Measurements from ENCODE around the gene RNF217. TPM values are rescaled to one million over a fixed set of nuclear protein-coding genes. Genes with fewer than 3 reads are reported as not detected.

The RNF217 gene
- total and polyA plus RNA-seq, 2 donors from 2014 or later: 3.1 to 18.7 TPM

DNA sequence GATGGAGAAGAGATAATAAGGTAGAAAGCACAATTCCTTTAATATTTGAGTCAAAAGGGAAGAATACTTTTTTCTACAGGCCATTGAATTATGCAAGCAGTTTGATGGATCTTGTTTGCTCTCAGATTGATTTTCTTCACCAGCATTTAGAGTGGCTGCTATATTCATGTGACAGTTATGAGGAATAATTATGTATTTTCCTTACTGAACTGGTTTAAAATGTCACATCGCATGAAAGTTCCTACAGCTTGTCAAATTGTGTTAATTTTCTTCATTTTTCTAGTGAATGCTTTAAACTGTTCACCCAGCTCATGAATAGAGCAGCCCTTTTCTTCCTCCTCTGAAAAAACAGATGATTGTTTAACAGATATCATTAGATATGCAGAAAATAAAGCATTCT lies 153.9 kb downstream of the RNF217 start:
- no peaks in the 10 kb centered on the region for H3K36me3 ChIP-seq (ENCODE audit: control insufficient read depth in 2 of 3, insufficient read depth in 3 of 3, low read length in 3 of 3)
- no peak overlapping the region for H3K9ac ChIP-seq (ENCODE audit: low read length in 3 of 3)
- TF ChIP-seq, protein P1, sequence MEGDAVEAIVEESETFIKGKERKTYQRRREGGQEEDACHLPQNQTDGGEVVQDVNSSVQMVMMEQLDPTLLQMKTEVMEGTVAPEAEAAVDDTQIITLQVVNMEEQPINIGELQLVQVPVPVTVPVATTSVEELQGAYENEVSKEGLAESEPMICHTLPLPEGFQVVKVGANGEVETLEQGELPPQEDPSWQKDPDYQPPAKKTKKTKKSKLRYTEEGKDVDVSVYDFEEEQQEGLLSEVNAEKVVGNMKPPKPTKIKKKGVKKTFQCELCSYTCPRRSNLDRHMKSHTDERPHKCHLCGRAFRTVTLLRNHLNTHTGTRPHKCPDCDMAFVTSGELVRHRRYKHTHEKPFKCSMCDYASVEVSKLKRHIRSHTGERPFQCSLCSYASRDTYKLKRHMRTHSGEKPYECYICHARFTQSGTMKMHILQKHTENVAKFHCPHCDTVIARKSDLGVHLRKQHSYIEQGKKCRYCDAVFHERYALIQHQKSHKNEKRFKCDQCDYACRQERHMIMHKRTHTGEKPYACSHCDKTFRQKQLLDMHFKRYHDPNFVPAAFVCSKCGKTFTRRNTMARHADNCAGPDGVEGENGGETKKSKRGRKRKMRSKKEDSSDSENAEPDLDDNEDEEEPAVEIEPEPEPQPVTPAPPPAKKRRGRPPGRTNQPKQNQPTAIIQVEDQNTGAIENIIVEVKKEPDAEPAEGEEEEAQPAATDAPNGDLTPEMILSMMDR (IDR thresholded peaks at IDR 0.05; ENCODE audit: borderline replicate concordance, extremely low read depth, insufficient read depth): no peak
- intact Hi-C loops (cut with DNase I): no loop called here
- peaks cover 0 to 5% (median 0%) of the 10 kb centered on the region in 3 donors for H3K9me3 ChIP-seq (ENCODE audit: control insufficient read depth in 2 of 3, insufficient read depth in 1 of 3, low read length in 3 of 3)
- H3K27ac ChIP-seq (ENCODE audit: low read depth in 2 of 2, low read length in 2 of 2): no peak overlapping the region
- DNase-seq (no peak), FAIRE-seq (no peak)
- no peaks in the 10 kb centered on the region for H3K27me3 ChIP-seq (ENCODE audit: control insufficient read depth, insufficient read depth, low read length)
- H3K4me3 ChIP-seq (ENCODE audit: low read length in 3 of 3): no peak overlapping the region
- no peaks in the 10 kb centered on the region for H3K4me1 ChIP-seq (ENCODE audit: control insufficient read depth in 2 of 3, insufficient read depth in 2 of 3, low read depth in 1 of 3, low read length in 3 of 3)

DNA sequence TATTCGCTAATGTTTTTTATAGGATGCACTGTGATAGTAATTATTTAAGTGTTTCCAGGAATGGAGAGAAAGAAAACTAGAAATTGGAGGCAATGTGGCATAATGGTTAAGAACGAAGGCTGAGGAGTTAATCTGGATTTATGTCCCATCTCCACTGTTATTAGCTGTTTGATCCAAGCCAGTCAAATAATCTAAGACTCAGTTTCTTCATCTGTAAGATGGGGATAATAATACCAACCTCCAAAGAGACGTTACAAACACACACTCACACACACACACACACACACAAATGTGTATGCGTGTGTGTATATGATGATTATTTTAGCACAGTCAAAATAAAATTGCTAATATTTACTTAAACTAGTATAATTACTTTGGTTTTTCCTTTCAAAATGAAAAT lies 154.5 kb downstream of the RNF217 start:
- TF ChIP-seq, protein P1 (IDR thresholded peaks at IDR 0.05; ENCODE audit: borderline replicate concordance, extremely low read depth, insufficient read depth): no peak
- DNase-seq: no peak
- no peak overlapping the region for H3K4me3 ChIP-seq (ENCODE audit: low read length in 3 of 3)
- no peaks in the 10 kb centered on the region for H3K9me3 ChIP-seq (ENCODE audit: control insufficient read depth in 2 of 3, insufficient read depth in 1 of 3, low read length in 3 of 3)
- no peak overlapping the region for H3K9ac ChIP-seq (ENCODE audit: low read length in 3 of 3)
- no peaks in the 10 kb centered on the region for H3K27me3 ChIP-seq (ENCODE audit: control insufficient read depth, insufficient read depth, low read length)
- intact Hi-C loops (cut with DNase I): no loop called here
- H3K4me1 ChIP-seq (ENCODE audit: control insufficient read depth in 2 of 3, insufficient read depth in 2 of 3, low read depth in 1 of 3, low read length in 3 of 3): no peaks in the 10 kb centered on the region
- H3K36me3 ChIP-seq (ENCODE audit: control insufficient read depth in 2 of 3, insufficient read depth in 3 of 3, low read length in 3 of 3): no peaks in the 10 kb centered on the region
- no peak overlapping the region for H3K27ac ChIP-seq (ENCODE audit: low read depth in 2 of 2, low read length in 2 of 2)
- FAIRE-seq: no peak

DNA sequence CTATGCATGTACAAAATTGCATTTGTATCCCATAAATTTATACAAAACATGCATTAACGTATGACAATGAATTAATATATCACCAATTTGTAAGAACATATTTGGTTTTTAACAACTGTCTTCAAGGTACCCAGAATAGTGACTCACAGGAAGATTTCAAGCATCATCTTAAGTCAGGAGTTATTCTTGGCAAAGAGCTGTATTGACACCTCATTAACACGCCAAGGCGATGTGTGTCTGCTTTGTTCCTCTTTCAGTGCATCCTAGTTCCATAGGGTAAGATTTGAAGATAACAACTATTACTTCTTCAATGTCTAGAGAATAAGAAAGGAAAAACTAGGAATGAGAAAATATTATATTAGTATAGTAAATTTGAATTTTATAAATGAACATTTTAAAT lies 155.6 kb downstream of the RNF217 start:
- no peaks in the 10 kb centered on the region for H3K36me3 ChIP-seq (ENCODE audit: control insufficient read depth in 2 of 3, insufficient read depth in 3 of 3, low read length in 3 of 3)
- H3K4me3 ChIP-seq (ENCODE audit: low read length in 3 of 3): no peak overlapping the region
- intact Hi-C loops (cut with DNase I): no loop called here
- FAIRE-seq (peak; percentile 27), DNase-seq (no peak)
- TF ChIP-seq, protein P1 (IDR thresholded peaks at IDR 0.05; ENCODE audit: borderline replicate concordance, extremely low read depth, insufficient read depth): no peak
- no peaks in the 10 kb centered on the region for H3K27me3 ChIP-seq (ENCODE audit: control insufficient read depth, insufficient read depth, low read length)
- H3K9me3 ChIP-seq (ENCODE audit: control insufficient read depth in 2 of 3, insufficient read depth in 1 of 3, low read length in 3 of 3): no peaks in the 10 kb centered on the region
- H3K9ac ChIP-seq (ENCODE audit: low read length in 3 of 3): no peak overlapping the region
- H3K4me1 ChIP-seq (ENCODE audit: control insufficient read depth in 2 of 3, insufficient read depth in 2 of 3, low read depth in 1 of 3, low read length in 3 of 3): no peaks in the 10 kb centered on the region
- H3K27ac ChIP-seq (ENCODE audit: low read depth in 2 of 2, low read length in 2 of 2): no peak overlapping the region

DNA sequence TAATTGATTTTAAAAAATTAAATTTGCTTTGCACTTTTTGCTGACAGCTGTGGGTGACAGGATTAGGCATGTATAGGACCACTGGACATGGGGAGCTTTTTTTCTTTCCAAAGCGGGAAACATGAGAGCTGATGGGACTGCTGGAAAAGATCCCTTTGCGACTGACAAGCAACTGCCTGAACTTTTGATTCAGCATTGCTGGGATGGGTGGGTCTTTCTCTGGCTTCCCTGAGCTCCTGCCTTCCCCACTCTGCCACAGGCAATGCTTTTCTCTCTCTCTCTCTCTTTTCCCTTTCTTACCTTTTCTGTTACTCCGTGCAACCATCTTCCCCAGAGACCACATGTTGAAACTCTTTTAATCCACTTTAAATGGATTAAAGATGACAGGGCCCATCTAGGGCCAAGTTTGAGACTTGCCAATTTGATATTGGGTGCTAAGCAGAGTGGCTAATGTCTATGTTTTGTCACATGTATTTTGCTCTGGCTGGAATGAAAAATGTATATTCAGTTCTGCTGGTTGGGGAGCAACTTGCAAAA lies 157.9 kb downstream of the RNF217 start:
- intact Hi-C loops (cut with DNase I): no loop called here
- no peaks in the 10 kb centered on the region for H3K27me3 ChIP-seq (ENCODE audit: control insufficient read depth, insufficient read depth, low read length)
- H3K4me3 ChIP-seq (ENCODE audit: low read length in 3 of 3): no peak overlapping the region
- DNase-seq: no peak
- H3K27ac ChIP-seq (ENCODE audit: low read depth in 2 of 2, low read length in 2 of 2): no peak overlapping the region
- H3K9ac ChIP-seq (ENCODE audit: low read length in 3 of 3): no peak overlapping the region
- no peaks in the 10 kb centered on the region for H3K36me3 ChIP-seq (ENCODE audit: control insufficient read depth in 2 of 3, insufficient read depth in 3 of 3, low read length in 3 of 3)
- no peaks in the 10 kb centered on the region for H3K9me3 ChIP-seq (ENCODE audit: control insufficient read depth in 2 of 3, insufficient read depth in 1 of 3, low read length in 3 of 3)
- FAIRE-seq: no peak
- TF ChIP-seq, protein P1 (IDR thresholded peaks at IDR 0.05; ENCODE audit: borderline replicate concordance, extremely low read depth, insufficient read depth): no peak
- H3K4me1 ChIP-seq (ENCODE audit: control insufficient read depth in 2 of 3, insufficient read depth in 2 of 3, low read depth in 1 of 3, low read length in 3 of 3): no peaks in the 10 kb centered on the region

All from kidney (tissue), 14 donors.